H1 (cell line): ENCODE measurements around the gene CTH. TPM values are rescaled to one million over a fixed set of nuclear protein-coding genes. Genes with fewer than 3 reads are reported as not detected.

ENCODE experiments used
- CTCF ChIA-PET: fragments of 300-600 bp; sonication (Branson Sonifier 250); formaldehyde crosslinking; loops from one replicate; lab custom pipeline; 2021; ENCODE audit not compliant: partially characterized antibody; lab: Charles Lee
- POLR2A ChIA-PET: fragments of 300-600 bp; sonication (Branson Sonifier 250); formaldehyde crosslinking; loops from one replicate; lab custom pipeline; 2021; ENCODE audit warnings: inconsistent platforms; ENCODE audit not compliant: partially characterized antibody; lab: Charles Lee
- DNase-seq, 2 experiments: peaks; one replicate each; pipeline versions ENCODE4 v3.0.0 to v3.0.0-alpha.2; 2010 to 2022; ENCODE audit warnings: low spot score in 2 of 2, low read depth in 1 of 2, mixed read lengths in 1 of 2
- FAIRE-seq: peaks from 2 replicates; lab custom pipeline; 2011; peaks lifted over from hg19 to GRCh38; lab: Jason Lieb, UNC
- H2AFZ ChIP-seq: 2 replicates; pipeline ENCODE4 v1.8.1; 2012; ENCODE audit warnings: low read length, inconsistent platforms
- H2AK5ac ChIP-seq: 2 replicates; pipeline ENCODE4 v1.6.1; 2013; ENCODE audit warnings: low read depth, low read length
- H2BK120ac ChIP-seq: replicated peaks from 2 replicates; pipeline ENCODE3; 2013; ENCODE audit warnings: low read depth, low read length, inconsistent platforms
- H2BK12ac ChIP-seq: 2 replicates; pipeline ENCODE4 v1.6.1; 2013; ENCODE audit warnings: low read depth, low read length
- H2BK15ac ChIP-seq: 2 replicates; pipeline ENCODE4 v1.6.1; 2013; ENCODE audit warnings: low read length
- H2BK20ac ChIP-seq: 2 replicates; pipeline ENCODE4 v1.6.1; 2013; ENCODE audit warnings: low read length
- H2BK5ac ChIP-seq: 2 replicates; pipeline ENCODE4 v1.6.1; 2013; ENCODE audit warnings: low read depth, low read length
- H3K14ac ChIP-seq: 2 replicates; pipeline ENCODE4 v1.6.1; 2013; ENCODE audit warnings: inconsistent platforms; ENCODE audit not compliant: insufficient read length
- H3K18ac ChIP-seq: 2 replicates; pipeline ENCODE4 v1.6.1; 2013; ENCODE audit warnings: low read length; ENCODE audit errors: extremely low read depth
- H3K23ac ChIP-seq: 2 replicates; pipeline ENCODE4 v1.6.1; 2013; ENCODE audit warnings: inconsistent platforms; ENCODE audit not compliant: insufficient read length
- H3K23me2 ChIP-seq: 2 replicates; pipeline ENCODE4 v1.6.1; 2013; ENCODE audit warnings: low read depth, low read length
- H3K27ac ChIP-seq: 2 replicates; pipeline ENCODE4 v1.6.1; 2011; ENCODE audit warnings: low read depth, low read length, inconsistent platforms
- H3K27me3 ChIP-seq, 4 experiments: replicated peaks in 1 of 4; 1 replicate in 1 of 4; 2 replicates in 3 of 4; pipeline versions ENCODE4 v1.6.1 to v1.8.1; 2011 to 2013; ENCODE audit warnings: low read length in 3 of 4, mild to moderate bottlenecking in 3 of 4, inconsistent platforms in 2 of 4, mixed read lengths in 2 of 4, moderate library complexity in 1 of 4; ENCODE audit not compliant: control insufficient read depth in 3 of 4, insufficient read depth in 3 of 4; ENCODE audit errors: extremely low read depth in 1 of 4
- H3K36me3 ChIP-seq, 4 experiments: 2 replicates each; pipeline versions ENCODE4 v1.6.1 to v1.8.1; 2011 to 2013; ENCODE audit warnings: mild to moderate bottlenecking in 4 of 4, low read length in 3 of 4, moderate library complexity in 2 of 4, control low read depth in 1 of 4, inconsistent platforms in 1 of 4; ENCODE audit not compliant: insufficient read depth in 4 of 4, control insufficient read depth in 2 of 4
- H3K4ac ChIP-seq: replicated peaks from 2 replicates; pipeline ENCODE3; 2013; ENCODE audit warnings: low read length, low read depth, mixed read lengths, inconsistent platforms; ENCODE audit not compliant: insufficient read length
- H3K4me1 ChIP-seq, 4 experiments: replicated peaks in 1 of 4; 1 replicate in 1 of 4; 2 replicates in 3 of 4; pipeline versions ENCODE4 v1.6.1 to v1.8.1; 2011 to 2013; ENCODE audit warnings: low read length in 3 of 4, inconsistent platforms in 2 of 4, mixed read lengths in 1 of 4; ENCODE audit not compliant: insufficient read depth in 4 of 4, control insufficient read depth in 3 of 4
- H3K4me2 ChIP-seq, 2 experiments: 2 replicates each; pipeline versions ENCODE4 v1.6.1 to v1.8.1; 2011 to 2013; ENCODE audit warnings: low read depth in 2 of 2, low read length in 2 of 2, control low read depth in 1 of 2, inconsistent platforms in 1 of 2, mild to moderate bottlenecking in 1 of 2; ENCODE audit not compliant: insufficient read depth in 1 of 2
- H3K4me3 ChIP-seq, 4 experiments: fragments of 200-600, 300-600 bp in 1 of 4; sonication (generic), shearing (Covaris generic), sonication (Bioruptor Twin) in 1 of 4; 2 replicates each; pipeline versions ENCODE4 v1.5.1 to v1.8.1; 2011 to 2016; ENCODE audit warnings: low read length in 4 of 4, low read depth in 3 of 4, control low read depth in 2 of 4, inconsistent platforms in 2 of 4, mild to moderate bottlenecking in 2 of 4, mixed read lengths in 1 of 4, moderate library complexity in 1 of 4; ENCODE audit not compliant: insufficient read depth in 2 of 4; ENCODE audit errors: extremely low read depth in 1 of 4
- H3K56ac ChIP-seq: replicated peaks from 2 replicates; pipeline ENCODE3; 2013; ENCODE audit warnings: low read depth, mild to moderate bottlenecking, mixed read lengths, low read length, inconsistent platforms; ENCODE audit not compliant: insufficient read length
- H3K79me1 ChIP-seq: 2 replicates; pipeline ENCODE4 v1.6.1; 2013; ENCODE audit warnings: low read depth, low read length, control low read depth
- H3K79me2 ChIP-seq, 2 experiments: 2 replicates each; pipeline versions ENCODE4 v1.6.1 to v1.8.1; 2012 to 2013; ENCODE audit warnings: low read length in 2 of 2, mild to moderate bottlenecking in 2 of 2, inconsistent platforms in 1 of 2; ENCODE audit not compliant: insufficient read depth in 2 of 2, control insufficient read depth in 1 of 2
- H3K9ac ChIP-seq, 4 experiments: replicated peaks in 1 of 4; 1 replicate in 1 of 4; 2 replicates in 3 of 4; pipeline versions ENCODE4 v1.6.1 to v1.8.1; 2011 to 2013; ENCODE audit warnings: low read depth in 3 of 4, low read length in 3 of 4, control low read depth in 2 of 4, mild to moderate bottlenecking in 2 of 4, moderate library complexity in 2 of 4, inconsistent platforms in 1 of 4; ENCODE audit errors: extremely low read depth in 1 of 4
- H3K9me3 ChIP-seq, 2 experiments: 2 replicates each; pipeline versions ENCODE4 v1.6.1 to v1.8.1; 2012 to 2013; ENCODE audit warnings: mild to moderate bottlenecking in 2 of 2, moderate library complexity in 2 of 2, control low read depth in 1 of 2, inconsistent platforms in 1 of 2, low read depth in 1 of 2, low read length in 1 of 2, mixed read lengths in 1 of 2; ENCODE audit not compliant: insufficient read depth in 2 of 2
- H4K20me1 ChIP-seq, 2 experiments: replicated peaks in 1 of 2; 2 replicates each; pipeline versions ENCODE3 to v1.8.1; 2011 to 2013; ENCODE audit warnings: inconsistent platforms in 2 of 2, low read length in 2 of 2, mild to moderate bottlenecking in 1 of 2; ENCODE audit not compliant: insufficient read depth in 2 of 2, control insufficient read depth in 1 of 2
- H4K5ac ChIP-seq: 2 replicates; pipeline ENCODE4 v1.6.1; 2013; ENCODE audit warnings: low read length, low read depth, mixed read lengths, inconsistent platforms; ENCODE audit not compliant: insufficient read length
- H4K8ac ChIP-seq: 2 replicates; pipeline ENCODE4 v1.8.0; 2013; ENCODE audit warnings: mild to moderate bottlenecking, moderate library complexity, low read length, inconsistent platforms; ENCODE audit not compliant: insufficient read depth; ENCODE audit errors: extremely low read depth
- H4K91ac ChIP-seq: replicated peaks from 2 replicates; pipeline ENCODE3; 2013; ENCODE audit warnings: low read length, mixed read lengths, inconsistent platforms; ENCODE audit not compliant: insufficient read length
- ATF2 ChIP-seq: IDR thresholded peaks from 2 replicates; pipeline ENCODE4 v1.6.1; 2012; ENCODE audit warnings: low read length, inconsistent platforms
- BCL11A ChIP-seq, 2 experiments: IDR thresholded peaks; one replicate each; pipeline ENCODE4 v1.6.1; 2011; ENCODE audit warnings: low read depth in 2 of 2, low read length in 2 of 2, mild to moderate bottlenecking in 2 of 2
- CEBPB ChIP-seq: IDR thresholded peaks from 2 replicates; pipeline ENCODE4 v1.6.1; 2012; ENCODE audit warnings: low read depth, low read length
- EGR1 ChIP-seq: IDR thresholded peaks from 2 replicates; pipeline ENCODE4 v1.6.1; 2011; ENCODE audit warnings: low read depth, low read length, borderline replicate concordance
- EP300 ChIP-seq, 2 experiments: IDR thresholded peaks; 1 replicate in 1 of 2; 2 replicates in 1 of 2; pipeline ENCODE4 v1.6.1; 2011 to 2012; ENCODE audit warnings: low read depth in 2 of 2, low read length in 2 of 2, mild to moderate bottlenecking in 2 of 2, borderline replicate concordance in 1 of 2, inconsistent platforms in 1 of 2, moderate library complexity in 1 of 2
- FOSL1 ChIP-seq: IDR thresholded peaks from 2 replicates; pipeline ENCODE4 v1.6.1; 2011; ENCODE audit warnings: mild to moderate bottlenecking, low read depth, low read length, moderate library complexity; ENCODE audit not compliant: insufficient read depth
- MAX ChIP-seq: IDR thresholded peaks from 2 replicates; pipeline ENCODE4 v1.6.1; 2012; ENCODE audit warnings: inconsistent platforms
- NRF1 ChIP-seq: IDR thresholded peaks from 2 replicates; pipeline ENCODE4 v1.6.1; 2011; ENCODE audit warnings: mild to moderate bottlenecking, low read depth, low read length, improper control_type of control experiment
- SP2 ChIP-seq: IDR thresholded peaks from 2 replicates; pipeline ENCODE4 v1.6.1; 2012; ENCODE audit warnings: mild to moderate bottlenecking, low read length, inconsistent platforms
- TEAD4 ChIP-seq: IDR thresholded peaks from 2 replicates; pipeline ENCODE4 v1.6.1; 2012; ENCODE audit warnings: low read depth, low read length, inconsistent platforms, mixed read lengths
- YY1 ChIP-seq: IDR thresholded peaks from 2 replicates; pipeline ENCODE4 v1.6.1; 2011; ENCODE audit warnings: low read depth, mild to moderate bottlenecking, low read length
- WGBS, 2 experiments: shearing (Covaris generic) in 1 of 2; methylation state at CpG; one replicate each; pipeline versions ENCODE4 v1.1.6 to v1.1.7; 2013 to 2015; ENCODE audit warnings: low lambda C conversion rate in 2 of 2, mixed read lengths in 2 of 2, inconsistent platforms in 1 of 2, low coverage in 1 of 2, missing lambda C conversion rate in 1 of 2; ENCODE audit not compliant: insufficient replicate concordance in 2 of 2, insufficient coverage in 1 of 2, insufficient read length in 1 of 2; ENCODE audit errors: extremely low coverage in 1 of 2, missing lambda C conversion rate in 1 of 2; 5-methylcytosine and 5-hydroxymethylcytosine counted together
- polyA plus RNA-seq, 7 experiments: library from polyadenylated mRNA; depleted of rRNA in 3 of 7; stranded (reverse) in 5 of 7; unstranded in 2 of 7; fragments of >200 nt in 5 of 7; fragments of 200-250 nt in 2 of 7; gene quantifications; 1 replicate in 5 of 7; 2 replicates in 1 of 7; 4 replicates in 1 of 7; pipeline versions ENCODE4 v1.2.1 to v1.2.3, GENCODE V29; 2011 to 2013; ENCODE audit warnings: missing spikeins in 2 of 7, mixed read lengths in 2 of 7
- total RNA-seq: library from RNA; stranded (reverse); fragmentation: NEBNext Ultra II Directional; extraction: Animal tissue kit (Norgen Biotek cat#: 25700); gene quantifications from 2 replicates; pipeline ENCODE4 v1.2.1, GENCODE V29; 2021

The CTH gene
- total and polyA plus RNA-seq, 2 of the 8 experiments (the other 6 are each of a cell fraction or from before 2014, with no cell fraction given) = 31.7 to 33.2 TPM

- H2BK20ac ChIP-seq = no peak overlapping the region
- H3K9ac ChIP-seq = no peak overlapping the region
- no peak overlapping the region for H4K5ac ChIP-seq
- no peak overlapping the region for H2BK5ac ChIP-seq
- 93% methylated on average over 12 of the region's 12 CpGs; no CpG with 5 or more reads in 1 of the 2 experiments for WGBS, 2 experiments
- no peak overlapping the region for H3K4me3 ChIP-seq
- no peak overlapping the region for H3K4me2 ChIP-seq
- H3K18ac ChIP-seq = no peak overlapping the region
- ChIA-PET CTCF (interaction anchor here (0.6 to 1.1 kb wide), 2 partner anchors 22 to 24 kb away, joined by 3 read pairs; no protein-coding TSS in a partner anchor), POLR2A (interaction anchor here (0.7 to 2.4 kb wide), 5 partner anchors 8 to 238 kb away, joined by 3 to 13 read pairs (median 4); partner anchors contain the start of gene ANKRD13C)
- no peak overlapping the region for H4K91ac ChIP-seq
- H3K27me3 ChIP-seq = no peaks in the 10 kb centered on the region
- H4K20me1 ChIP-seq = no peaks in the 10 kb centered on the region
- H4K8ac ChIP-seq = no peak overlapping the region
- H3K36me3 ChIP-seq = no peaks in the 10 kb centered on the region
- FAIRE-seq (no peak), DNase-seq (no peak)
- H2AFZ ChIP-seq = no peak overlapping the region
- no peak overlapping the region for H2BK120ac ChIP-seq
- H3K23me2 ChIP-seq = 0 out of 2 replicates have a peak, but pooled peaks cover 2% of the 10 kb centered on the region
- H3K79me2 ChIP-seq = no peaks in the 10 kb centered on the region
- H3K9me3 ChIP-seq = no peaks in the 10 kb centered on the region
- H3K56ac ChIP-seq = no peak overlapping the region
- no peak overlapping the region for H3K4ac ChIP-seq
- H3K79me1 ChIP-seq = no peaks in the 10 kb centered on the region
- H3K4me1 ChIP-seq = peaks cover 0 to 3% (median 0%) of the 10 kb centered on the region in 4 experiments; a peak in 2 of 7 replicates
- no peak overlapping the region for H2AK5ac ChIP-seq
- H3K23ac ChIP-seq = no peak overlapping the region
- TF ChIP-seq FOSL1 (no peak), YY1 (no peak), NRF1 (no peak), ATF2 (no peak), EP300 (IDR thresholded peaks at IDR 0.05; ENCODE audit: borderline replicate concordance in 1 of 2, low read depth in 2 of 2, low read length in 2 of 2) (no peak), TEAD4 (no peak), CEBPB (no peak), SP2 (no peak), BCL11A (IDR thresholded peaks at IDR 0.05; ENCODE audit: low read depth in 2 of 2, low read length in 2 of 2) (no peak), EGR1 (no peak), MAX (no peak)
- H2BK12ac ChIP-seq = no peak overlapping the region
- no peak overlapping the region for H3K27ac ChIP-seq
- H2BK15ac ChIP-seq = no peak overlapping the region
- H3K14ac ChIP-seq = no peak overlapping the region
Measured at GRCh38 chr1:70405780-70406416, 5.2 kb upstream of the CTH start.
